K562 (cell line): Measurements from ENCODE around the gene ARR3. TPM values are rescaled to one million over a fixed set of nuclear protein-coding genes. Genes with fewer than 3 reads are reported as not detected.

ENCODE experiments used
- ATAC-seq: fragments of 200-7000 bp; cut with Tn5 transposase; 3 replicates; pipeline ENCODE4 v1.9.1; 2020; ENCODE audit warnings: moderate library complexity
- BruUV-seq: library from RNA; stranded (reverse); fragments of 400-500 nt; replicated peaks from 2 replicates; lab custom pipeline; 2021; lab: Mats Ljungman, UMichigan
- CTCF ChIA-PET: fragments of 300-600 bp; formaldehyde crosslinking; extraction: SDS; loops from one replicate; lab custom pipeline; 2021; ENCODE audit warnings: low intra/inter-chr PET ratio; lab: Yijun Ruan, JAX
- POLR2A ChIA-PET: fragments of 300-600, 350-650 bp; sonication (Branson Sonifier 250); formaldehyde crosslinking; extraction: SDS; loops from one replicate; lab custom pipeline; 2021; ENCODE audit warnings: antibody characterized with exemption, inconsistent platforms; lab: Yijun Ruan, JAX
- DNase-seq, 4 experiments: peaks; one replicate each; pipeline versions ENCODE4 v3.0.0 to v3.0.0-alpha.2; 2011 to 2018; ENCODE audit warnings: low spot score in 3 of 4, mixed read lengths in 3 of 4; ENCODE audit errors: extremely low read depth in 1 of 4
- FAIRE-seq: peaks from 2 replicates; lab custom pipeline; 2011; peaks lifted over from hg19 to GRCh38; lab: Jason Lieb, UNC
- H2AFZ ChIP-seq: 2 replicates; pipeline ENCODE4 v1.6.0; 2011; ENCODE audit warnings: low read depth, low read length, control low read depth, inconsistent platforms
- H3K27ac ChIP-seq: fragments of 200-600 bp; 3 replicates; pipeline ENCODE4 v1.8.0; 2011; ENCODE audit warnings: low read depth, mild to moderate bottlenecking, control low read depth, inconsistent platforms, low read length, moderate library complexity, mixed read lengths; ENCODE audit errors: extremely low read depth
- H3K27me3 ChIP-seq, 2 experiments: fragments of 300-600 bp in 1 of 2; 2 replicates in 1 of 2; 3 replicates in 1 of 2; pipeline versions ENCODE4 v1.6.0 to v1.8.0; 2011; ENCODE audit warnings: inconsistent platforms in 2 of 2, low read length in 2 of 2, mild to moderate bottlenecking in 1 of 2, mixed read lengths in 1 of 2, moderate library complexity in 1 of 2; ENCODE audit not compliant: control insufficient read depth in 2 of 2, insufficient read depth in 2 of 2
- H3K36me3 ChIP-seq: fragments of 300-600 bp; 3 replicates; pipeline ENCODE4 v1.8.0; 2011; ENCODE audit warnings: mild to moderate bottlenecking, low read length, inconsistent platforms; ENCODE audit not compliant: control insufficient read depth, insufficient read depth
- H3K4me1 ChIP-seq, 2 experiments: fragments of 200-600 bp in 1 of 2; replicated peaks in 1 of 2; 2 replicates in 1 of 2; 3 replicates in 1 of 2; pipeline versions ENCODE4 v1.5.1 to v1.8.0; 2011; ENCODE audit warnings: inconsistent platforms in 2 of 2, low read length in 2 of 2, mild to moderate bottlenecking in 1 of 2, mixed read lengths in 1 of 2, moderate library complexity in 1 of 2; ENCODE audit not compliant: control insufficient read depth in 2 of 2, insufficient read depth in 2 of 2
- H3K4me2 ChIP-seq: 2 replicates; pipeline ENCODE4 v1.6.1; 2011; ENCODE audit warnings: low read length, control low read depth, inconsistent platforms, mixed read lengths; ENCODE audit not compliant: insufficient read depth
- H3K4me3 ChIP-seq: fragments of 200-600 bp; sonication (generic), shearing (Covaris generic); 2 replicates; pipeline ENCODE4 v1.5.1; 2016; ENCODE audit warnings: control low read depth, inconsistent platforms
- H3K79me2 ChIP-seq: fragments of 200-600 bp; 3 replicates; pipeline ENCODE4 v1.8.0; 2011; ENCODE audit warnings: low read length, inconsistent platforms; ENCODE audit not compliant: control insufficient read depth, insufficient read depth
- H3K9ac ChIP-seq, 2 experiments: 2 replicates each; pipeline versions ENCODE4 v1.6.0 to v1.6.1; 2011; ENCODE audit warnings: low read depth in 2 of 2, low read length in 2 of 2, control low read depth in 1 of 2, inconsistent platforms in 1 of 2, mild to moderate bottlenecking in 1 of 2, mixed read lengths in 1 of 2; ENCODE audit not compliant: insufficient read depth in 1 of 2
- H3K9me1 ChIP-seq: one replicate; pipeline ENCODE4 v1.6.0; 2011; ENCODE audit warnings: inconsistent platforms, mild to moderate bottlenecking, low read length, moderate library complexity; ENCODE audit not compliant: control insufficient read depth, insufficient read depth
- H3K9me3 ChIP-seq: replicated peaks from 2 replicates; pipeline ENCODE4 v1.5.1; 2011; ENCODE audit warnings: low read depth, low read length, inconsistent platforms; ENCODE audit not compliant: control insufficient read depth, insufficient read depth
- H4K20me1 ChIP-seq: replicated peaks from 2 replicates; pipeline ENCODE4 v1.6.1; 2011; ENCODE audit warnings: low read length, inconsistent platforms, mixed read lengths; ENCODE audit not compliant: control insufficient read depth, insufficient read depth
- ATF3 ChIP-seq, 2 experiments: fragments of 450-650 bp in 1 of 2; sonication (generic) in 1 of 2; formaldehyde crosslinking in 1 of 2; IDR thresholded peaks in 1 of 2; conservative IDR thresholded peaks in 1 of 2; 2 replicates each; pipeline versions ENCODE4 v1.6.1 to v1.8.1; 2016 to 2023; ENCODE audit warnings: mild to moderate bottlenecking in 2 of 2, moderate library complexity in 2 of 2, inconsistent platforms in 1 of 2, missing genetic modification reagents in 1 of 2
- MAFK ChIP-seq: IDR thresholded peaks from 2 replicates; pipeline ENCODE4 v1.6.1; 2011; ENCODE audit warnings: low read length, improper control_type of control experiment
- TFAM ChIP-seq: fragments of 250-450 bp; sonication (Bioruptor Pico); conservative IDR thresholded peaks from 2 replicates; pipeline ENCODE4 v1.5.0; 2021; ENCODE audit warnings: mild to moderate bottlenecking, moderate library complexity
- ZNF785 ChIP-seq: fragments of 250-450 bp; sonication (Bioruptor Pico); IDR thresholded peaks from 2 replicates; pipeline ENCODE4 v1.4.0; 2020; ENCODE audit warnings: mild to moderate bottlenecking
- WGBS: fragments of 100-300 bp; shearing (Covaris generic); methylation state at CpG from one replicate; pipeline ENCODE4 v1.1.6; 2016; ENCODE audit warnings: low coverage, mixed read lengths; ENCODE audit not compliant: insufficient coverage; ENCODE audit errors: missing lambda C conversion rate; 5-methylcytosine and 5-hydroxymethylcytosine counted together
- in situ Hi-C: fragments of 300-500 bp; cut with MboI; formaldehyde crosslinking; loops from 4 replicates; pipeline ENCODE4 v1.15.0; 2018; ENCODE audit warnings: inconsistent platforms, mixed read lengths
- intact Hi-C: fragments of 100-400 bp; cut with micrococcal nuclease; formaldehyde crosslinking; loops from 2 replicates; pipeline ENCODE4 v1.14.2; 2022
- polyA plus RNA-seq, 8 experiments: library from polyadenylated mRNA; depleted of rRNA in 4 of 8; stranded (reverse) in 5 of 8; unstranded in 3 of 8; fragments of >200 nt; fragmentation: Nextera tagmentation in 2 of 8; fragmentation: Illumina TruSeq in 1 of 8; extraction: Ambion mirVana in 2 of 8; extraction: Trizol in 1 of 8; gene quantifications; 2 replicates each; pipeline versions ENCODE4 v1.2.1 to v1.2.3, GENCODE V29; 2011 to 2014; ENCODE audit warnings: inconsistent platforms in 1 of 8, missing spikeins in 1 of 8
- total RNA-seq, 7 experiments: library from RNA; depleted of rRNA in 6 of 7; stranded (reverse); fragments of >200 nt in 6 of 7; fragmentation: Illumina TruSeq in 2 of 7; extraction: Trizol in 2 of 7; gene quantifications; 2 replicates each; pipeline versions ENCODE4 v1.2.1 to v1.2.3, GENCODE V29; 2011 to 2021; ENCODE audit warnings: low replicate concordance in 1 of 7

The ARR3 gene
- total and polyA plus RNA-seq, 9 of the 15 experiments (the other 6 are each of a cell fraction or from before 2014, with no cell fraction given) = not detected

- TF ChIP-seq TFAM = no peak
- TF ChIP-seq MAFK = no peak
These were observed 14.6 kb upstream of the ARR3 start (continued) for GRCh38 chrX:70253377-70254062.

DNA sequence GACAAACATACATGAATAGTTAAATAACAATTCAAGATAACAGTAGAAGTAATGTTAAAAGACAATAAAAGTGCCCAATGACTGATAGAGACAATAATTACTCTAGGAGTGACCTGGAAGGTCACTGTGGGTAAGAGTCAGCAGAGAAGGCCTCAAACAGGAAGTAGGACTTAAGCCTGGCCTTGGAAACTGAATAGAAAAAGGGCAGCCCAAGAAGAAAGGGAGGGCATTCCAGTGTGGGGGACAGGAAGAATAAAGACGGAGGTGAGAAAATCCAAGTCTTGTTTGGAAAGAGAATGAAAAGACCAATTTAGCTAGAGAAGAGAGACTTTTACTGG, 14.1 kb upstream of the ARR3 start:
- intact Hi-C loops = no loop called here
- Histone ChIP-seq H4K20me1 (no peaks in the 10 kb centered on the region; the same call in 1 of the 2 replicates), H3K27me3 (peaks cover 4 to 16% of the 10 kb centered on the region in 2 experiments; a peak in 4 of 5 replicates), H3K4me2 (no peak overlapping the region), H3K79me2 (no peaks in the 10 kb centered on the region), H2AFZ (no peak overlapping the region), H3K36me3 (no peaks in the 10 kb centered on the region)
- ATAC-seq (no peak), FAIRE-seq (no peak)
- POLR2A ChIA-PET = interaction anchor here (1.2 kb wide), 1 partner anchor 13 kb away, joined by 3 read pairs; no protein-coding TSS in a partner anchor
- WGBS = no CpG with 5 or more reads among the region's 1 CpG
- CTCF ChIA-PET = no interaction called here
- TF ChIP-seq ATF3 (IDR thresholded peaks at IDR 0.05) = 0 out of 2 replicates have a peak, but pooled peaks have one; percentile 7
- no peak for TF ChIP-seq ATF3 (CRISPR knock-in tag; conservative IDR thresholded peaks at IDR 0.05)
- no peak for TF ChIP-seq ZNF785 (CRISPR knock-in tag)
- TF ChIP-seq, all 486 proteins: peak for 1
- no TSS peak for BruUV-seq
- Histone ChIP-seq H3K4me1 (no peaks in the 10 kb centered on the region; a peak in 1 of 5 replicates), H3K9me1 (no peaks in the 10 kb centered on the region), H3K9me3 (no peaks in the 10 kb centered on the region), H3K27ac (no peak overlapping the region), H3K4me3 (no peak overlapping the region), H3K9ac (no peak overlapping the region)
- in situ Hi-C loops = no loop called here
- no peak for DNase-seq
